Heart left ventricle (tissue), 16 donors: Measurements from ENCODE around the gene MCU. TPM values are rescaled to one million over a fixed set of nuclear protein-coding genes. Genes with fewer than 3 reads are reported as not detected.

Source experiments
- ATAC-seq, 4 donors: fragments of 200-7000 bp; cut with Tn5 transposase; one replicate each; pipeline ENCODE4 v1.9.1; 2020 to 2022; ENCODE audit warnings: moderate library complexity in 4 of 4, mild to moderate bottlenecking in 3 of 4, moderate number of reproducible peaks in 1 of 4
- DNase-seq, 5 donors: peaks; one replicate each; pipeline ENCODE4 v3.0.0-alpha.2; 2020
- H3K27ac ChIP-seq, 12 donors: fragments of 200-600 bp; sonication (generic) in 4 of 12; one replicate each; pipeline versions ENCODE4 v1.5.0 to v1.8.0; 2016 to 2022; ENCODE audit warnings: mild to moderate bottlenecking in 2 of 12
- H3K27me3 ChIP-seq, 9 donors: fragments of 200-600 bp; sonication (generic) in 2 of 9; one replicate each; pipeline versions ENCODE4 v1.5.1 to v1.8.0; 2016 to 2022; ENCODE audit warnings: mild to moderate bottlenecking in 3 of 9
- H3K36me3 ChIP-seq, 9 donors: fragments of 200-600 bp; sonication (generic) in 2 of 9; one replicate each; pipeline versions ENCODE4 v1.5.0 to v1.8.0; 2018 to 2022; ENCODE audit warnings: mild to moderate bottlenecking in 2 of 9
- H3K4me1 ChIP-seq, 12 donors: fragments of 200-600 bp; sonication (generic) in 4 of 12; one replicate each; pipeline versions ENCODE4 v1.5.0 to v1.8.0; 2016 to 2022; ENCODE audit warnings: mild to moderate bottlenecking in 3 of 12
- H3K4me3 ChIP-seq, 12 donors: fragments of 200-600 bp; sonication (generic) in 4 of 12; one replicate each; pipeline versions ENCODE4 v1.5.0 to v1.8.0; 2017 to 2022; ENCODE audit warnings: mild to moderate bottlenecking in 9 of 12, moderate library complexity in 4 of 12
- H3K9me3 ChIP-seq, 12 donors: fragments of 200-600 bp; sonication (generic) in 4 of 12; one replicate each; pipeline versions ENCODE4 v1.5.0 to v1.8.0; 2016 to 2022; ENCODE audit warnings: mild to moderate bottlenecking in 1 of 12
- POLR2A ChIP-seq, 2 donors: fragments of 450-650 bp; IDR thresholded peaks; one replicate each; pipeline ENCODE4 v1.6.1; 2017; ENCODE audit warnings: antibody characterized with exemption in 2 of 2, mild to moderate bottlenecking in 2 of 2, moderate library complexity in 2 of 2
- WGBS, 4 donors: extraction: QIAGEN DNeasy Blood & Tissue Kit in 2 of 4; methylation state at CpG; one replicate each; pipeline versions ENCODE4 v1.1.5 to v1.1.7; 2013 to 2018; 5-methylcytosine and 5-hydroxymethylcytosine counted together
- intact Hi-C, 10 donors: fragments of 100-400 bp; cut with DNase I; formaldehyde crosslinking; loops; one replicate each; pipeline versions ENCODE4 v1.11.1 to v1.14.2; 2022
- polyA plus RNA-seq, 2 donors: library from polyadenylated mRNA; stranded (reverse); fragments of 200-250 nt; gene quantifications; one replicate each; pipeline ENCODE4 v1.2.3, GENCODE V29; 2013
- total RNA-seq, 9 donors: library from RNA; depleted of rRNA in 2 of 9; stranded (reverse); fragments of >200 nt in 2 of 9; fragmentation: NEBNext Ultra II Directional in 3 of 9; extraction: Animal tissue kit (Norgen Biotek cat#: 25700) in 3 of 9; gene quantifications; one replicate each; pipeline versions ENCODE4 v1.1.0 to v1.2.4, GENCODE V29; 2016 to 2023
- TF ChIP-seq, protein P1 (sequence below), 12 donors: fragments of 200-600 bp; sonication (generic) in 4 of 12; IDR thresholded peaks; one replicate each; pipeline versions ENCODE4 v1.5.0 to v1.8.0; 2018 to 2022; ENCODE audit warnings: antibody characterized with exemption in 12 of 12, mild to moderate bottlenecking in 5 of 12
- donor health status: ischemic (EF 13 %, LVEDD 7.1; RV severe dilation, severe dysfunction).
- donor health status: healthy with polysubstance abuse.
- donor health status: DM: no; HTN: yes; CAD: no.
- donor health status: DM: no; HTN: no; CAD: no.
- donor health status: ischemic (EF 25% LVEDD 6.9; RV normal size, moderate dysfunction).
- donor health status: ischemic (EF 25% LVEDD 5.7; RV mildly dilated, moderate dysfunction).
- donor health status: healthy.
- donor health status: DM: yes; HTN: yes; CAD: no.
- donor health status: ischemic (EF 35%, LVEDD 5.7; RV mildly dilated, moderate dysfunction).
- donor health status: nonischemic (EF 11% LVEDD 7.7; RV severe dilation, severe dysfunction).
- donor health status: DM: yes; HTN: yes; CAD: no.
- donor health status: PGD.
- donor health status: ischemic (EF 29% LVEDD 5.4; RV normal size, mild dysfunction).
- donor health status: nonischemic (EF 23%, LVEDD 6.1; RV moderate dilation, normal function).

Gene MCU
- total and polyA plus RNA-seq, 11 donors: 11.4 to 16.9 (median 13.6) TPM

DNA sequence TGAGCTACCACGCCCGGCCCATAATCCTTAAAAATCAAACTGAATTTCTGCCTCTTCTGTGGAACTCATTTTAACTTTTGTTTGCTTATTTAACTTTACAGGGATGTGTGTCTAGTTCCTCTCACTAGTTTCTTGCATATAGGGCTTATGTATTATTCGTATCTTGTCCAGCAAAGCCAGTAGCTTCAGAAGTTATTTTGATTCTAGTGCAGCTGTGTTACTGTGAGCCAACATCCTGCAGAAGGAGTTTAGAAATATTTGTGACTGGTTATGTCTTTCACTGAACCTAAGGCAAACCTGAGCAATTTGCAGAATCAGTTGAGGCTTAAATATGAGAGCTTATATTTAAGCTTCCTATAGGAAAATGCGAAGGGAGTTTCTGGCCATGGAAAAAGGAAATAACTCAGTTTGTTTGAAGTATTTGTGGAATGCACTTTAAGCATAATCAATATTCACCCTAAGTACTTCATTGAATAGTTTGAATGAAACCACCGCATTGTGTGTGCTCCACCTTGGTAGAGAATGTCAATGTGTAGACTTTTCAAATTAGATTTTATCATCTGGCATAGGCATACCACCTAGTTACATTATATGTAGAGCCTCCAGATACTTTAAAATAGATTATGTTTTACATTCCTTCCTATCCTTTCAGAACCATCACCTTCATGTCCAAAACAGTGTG, 90.8 kb downstream of the MCU start:
- Histone ChIP-seq H3K4me3 (no peak overlapping the region), H3K27me3 (no peaks in the 10 kb centered on the region), H3K9me3 (no peaks in the 10 kb centered on the region), H3K27ac (no peak overlapping the region), H3K36me3 (no peaks in the 10 kb centered on the region), H3K4me1 (peaks cover 3 to 27% (median 22%) of the 10 kb centered on the region in 12 donors)
- TF ChIP-seq, protein P1, sequence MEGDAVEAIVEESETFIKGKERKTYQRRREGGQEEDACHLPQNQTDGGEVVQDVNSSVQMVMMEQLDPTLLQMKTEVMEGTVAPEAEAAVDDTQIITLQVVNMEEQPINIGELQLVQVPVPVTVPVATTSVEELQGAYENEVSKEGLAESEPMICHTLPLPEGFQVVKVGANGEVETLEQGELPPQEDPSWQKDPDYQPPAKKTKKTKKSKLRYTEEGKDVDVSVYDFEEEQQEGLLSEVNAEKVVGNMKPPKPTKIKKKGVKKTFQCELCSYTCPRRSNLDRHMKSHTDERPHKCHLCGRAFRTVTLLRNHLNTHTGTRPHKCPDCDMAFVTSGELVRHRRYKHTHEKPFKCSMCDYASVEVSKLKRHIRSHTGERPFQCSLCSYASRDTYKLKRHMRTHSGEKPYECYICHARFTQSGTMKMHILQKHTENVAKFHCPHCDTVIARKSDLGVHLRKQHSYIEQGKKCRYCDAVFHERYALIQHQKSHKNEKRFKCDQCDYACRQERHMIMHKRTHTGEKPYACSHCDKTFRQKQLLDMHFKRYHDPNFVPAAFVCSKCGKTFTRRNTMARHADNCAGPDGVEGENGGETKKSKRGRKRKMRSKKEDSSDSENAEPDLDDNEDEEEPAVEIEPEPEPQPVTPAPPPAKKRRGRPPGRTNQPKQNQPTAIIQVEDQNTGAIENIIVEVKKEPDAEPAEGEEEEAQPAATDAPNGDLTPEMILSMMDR (IDR thresholded peaks at IDR 0.05): no peak
- TF ChIP-seq POLR2A (IDR thresholded peaks at IDR 0.05): no peak
- DNase-seq (no peak), ATAC-seq (no peak)
- intact Hi-C loops: no loop called here
- 87 to 91% (median 90%) methylated on average over 5 of the region's 5 CpGs for WGBS, 4 donors

DNA sequence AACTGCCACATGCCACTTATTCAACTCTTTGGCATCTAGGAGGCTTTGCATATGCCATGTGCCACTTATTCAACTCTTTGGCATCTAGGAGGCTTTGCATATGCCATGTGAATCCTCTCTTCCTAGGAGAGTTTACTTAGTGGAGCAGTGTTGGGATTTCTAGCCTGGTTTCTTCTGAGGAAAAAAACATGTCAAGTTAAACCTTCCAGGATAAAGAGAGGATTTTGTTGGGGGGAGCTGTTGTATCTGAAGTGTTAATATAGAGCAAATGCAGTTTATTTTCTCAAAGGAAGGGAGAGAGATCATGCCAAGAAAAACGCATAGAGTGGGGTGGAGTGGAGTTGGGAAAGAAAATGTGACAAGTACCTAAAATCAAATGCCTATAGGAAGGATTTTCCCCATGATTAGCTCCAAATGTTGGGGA, 91.5 kb downstream of the MCU start:
- Histone ChIP-seq H3K27me3 (no peaks in the 10 kb centered on the region), H3K4me3 (no peak overlapping the region), H3K9me3 (no peaks in the 10 kb centered on the region), H3K27ac (no peak overlapping the region), H3K36me3 (no peaks in the 10 kb centered on the region), H3K4me1 (peaks cover 3 to 27% (median 22%) of the 10 kb centered on the region in 12 donors)
- no peak for DNase-seq
- ATAC-seq: no peak
- intact Hi-C loops: no loop called here
- 52 to 58% (median 58%) methylated on average over 1 of the region's 1 CpG for WGBS, 4 donors
- TF ChIP-seq POLR2A (IDR thresholded peaks at IDR 0.05): no peak
- TF ChIP-seq, protein P1 (IDR thresholded peaks at IDR 0.05): no peak

DNA sequence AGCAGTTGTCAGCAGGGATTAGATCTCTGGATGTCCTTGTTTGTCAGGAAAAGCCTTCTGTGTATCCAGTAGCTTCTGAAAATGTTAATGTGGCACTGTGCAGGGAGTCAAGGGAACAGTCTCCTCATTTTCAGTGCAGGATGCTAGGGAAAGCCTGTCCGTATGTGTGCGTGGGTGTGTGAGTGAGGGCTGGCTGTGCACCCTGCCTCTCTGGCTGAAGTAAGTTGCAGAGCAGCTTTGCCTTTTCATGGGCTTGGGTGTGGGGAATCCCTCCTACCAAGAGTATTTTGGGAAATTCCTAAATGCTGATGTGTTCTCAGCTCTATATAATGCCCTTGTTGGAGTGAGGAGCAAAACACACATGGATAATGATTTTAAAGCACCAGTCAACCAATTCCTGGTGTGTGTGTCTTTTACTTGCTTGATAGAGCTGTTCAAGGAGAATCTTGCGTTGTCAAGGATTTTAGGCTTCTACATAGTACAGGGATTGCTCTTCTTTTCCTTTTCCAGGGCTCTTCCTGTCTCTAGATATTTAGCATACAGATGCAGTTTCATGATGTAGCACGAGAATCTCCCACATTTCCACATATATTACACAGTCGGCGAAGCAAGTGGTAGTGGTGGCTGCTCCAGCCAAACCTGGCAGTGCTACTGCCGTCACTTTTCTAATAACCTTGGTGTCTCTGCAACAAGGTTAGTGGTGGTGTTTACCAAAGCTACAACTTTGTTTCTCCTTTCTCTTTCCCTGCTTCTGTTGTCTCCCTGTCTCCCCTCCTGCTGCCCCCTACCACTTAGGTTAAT, 92.8 kb downstream of the MCU start:
- DNase-seq (peak in 4 of 5 donors; percentile 64 to 83 (median 74)), ATAC-seq (peak; percentile 69 to 89 (median 86))
- intact Hi-C loops: no loop called here
- TF ChIP-seq, protein P1 (IDR thresholded peaks at IDR 0.05): no peak
- no peak for TF ChIP-seq POLR2A (IDR thresholded peaks at IDR 0.05)
- H3K27ac ChIP-seq: peak overlapping the region in 3 of 12 donors; percentile 15 to 22 (median 15)
- no peaks in the 10 kb centered on the region for H3K36me3 ChIP-seq
- H3K4me3 ChIP-seq: peak overlapping the region in 2 of 12 donors; percentile 4 to 9
- H3K4me1 ChIP-seq: peaks cover 3 to 34% (median 22%) of the 10 kb centered on the region in 12 donors
- H3K9me3 ChIP-seq: no peaks in the 10 kb centered on the region
- H3K27me3 ChIP-seq: no peaks in the 10 kb centered on the region
- 36 to 51% (median 40%) methylated on average over 7 of the region's 7 CpGs for WGBS, 4 donors

DNA sequence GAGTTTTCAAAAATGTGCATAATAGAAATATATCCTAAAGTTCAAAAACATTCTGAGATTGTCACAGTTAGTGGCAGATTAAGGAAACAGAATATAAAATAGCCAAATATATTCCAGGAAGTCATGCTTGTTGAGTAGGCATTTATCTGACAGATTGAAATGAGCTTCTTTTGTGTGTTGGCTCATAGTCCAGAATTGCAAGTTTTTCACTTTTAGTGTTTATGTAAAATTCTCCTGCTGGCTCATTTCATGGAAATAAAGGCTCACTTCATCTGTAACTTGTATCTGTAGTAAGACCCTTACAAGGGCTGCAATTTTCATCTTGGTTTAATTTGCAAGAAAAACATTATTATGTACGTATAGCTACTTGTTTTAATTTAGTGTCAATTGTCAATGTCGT, 93.5 kb downstream of the MCU start:
- no peak for TF ChIP-seq POLR2A (IDR thresholded peaks at IDR 0.05)
- TF ChIP-seq, protein P1 (IDR thresholded peaks at IDR 0.05): no peak
- peak overlapping the region in 1 of 12 donors; percentile 22 for H3K27ac ChIP-seq
- 90 to 96% (median 93%) methylated on average over 2 of the region's 2 CpGs for WGBS, 4 donors
- H3K36me3 ChIP-seq: no peaks in the 10 kb centered on the region
- intact Hi-C loops: no loop called here
- H3K9me3 ChIP-seq: no peaks in the 10 kb centered on the region
- ATAC-seq: no peak
- DNase-seq: no peak
- peaks cover 3 to 38% (median 24%) of the 10 kb centered on the region in 12 donors for H3K4me1 ChIP-seq
- H3K4me3 ChIP-seq: no peak overlapping the region
- H3K27me3 ChIP-seq: no peaks in the 10 kb centered on the region
